ENCODE data around the gene USP2. TPM values are rescaled to one million over a fixed set of nuclear protein-coding genes. Genes with fewer than 3 reads are reported as not detected.

USP2 gene
- total RNA-seq, 2 experiments from 2014 or later: 10.6 to 24.5 TPM

- Histone ChIP-seq H3K4me1 (ENCODE audit: insufficient read depth, low read length, poor library complexity, severe bottlenecking) (peaks cover 51% of the 10 kb centered on the region), H3K79me2 (ENCODE audit: insufficient read depth, low read depth, low read length) (no peaks in the 10 kb centered on the region), H3K36me3 (ENCODE audit: insufficient read depth, low read length) (no peaks in the 10 kb centered on the region), H3K9me3 (ENCODE audit: low read length) (no peaks in the 10 kb centered on the region), H3K4me3 (ENCODE audit: low read depth, low read length, poor library complexity, severe bottlenecking) (no peak within 1 kb of the TSS), H2AFZ (ENCODE audit: low read length) (no peak within 1 kb of the TSS), H3K27ac (ENCODE audit: low read depth, low read length, poor library complexity, severe bottlenecking) (no peak within 1 kb of the TSS), H3K9me2 (ENCODE audit: insufficient read depth, low read length) (no peaks in the 10 kb centered on the region), H4K20me1 (ENCODE audit: insufficient read depth, low read length) (no peaks in the 10 kb centered on the region), H3K4me2 (ENCODE audit: low read length) (peak within 1 kb of the TSS; percentile 61)
- ChIA-PET POLR2A (interaction anchor here (0.5 to 1.7 kb wide), 2 partner anchors 16 to 284 kb away, joined by 3 to 4 read pairs; no protein-coding TSS in a partner anchor), CTCF (ENCODE audit: unreplicated experiment) (no interaction called here)
- intact Hi-C loops (cut with micrococcal nuclease; ENCODE audit: unreplicated experiment): no loop called here
- no TSS peak for BruUV-seq (replicated peaks)
- no peak for DNase-seq (ENCODE audit: low spot score)
- TF ChIP-seq EZH2phosphoT487 (IDR thresholded peaks at IDR 0.05; ENCODE audit: borderline replicate concordance, low read depth, low read length) (no peak), CTCF (conservative IDR thresholded peaks at IDR 0.05; ENCODE audit: low read length) (no peak)
Observed at GRCh38 chr11:119316729-119317591, 64.5 kb downstream of the USP2 start, which contains the start of gene MCAM. Gene MCAM (minus strand): TSS chr11:119317130. CDS start chr11:119317101, 29 bp downstream.

GRCh38 chr11:119316016-119316728 is 65.3 kb downstream of the USP2 start:
- BruUV-seq (replicated peaks): no TSS peak
- Histone ChIP-seq H3K4me3 (ENCODE audit: low read depth, low read length, poor library complexity, severe bottlenecking) (no peak overlapping the region), H3K27ac (ENCODE audit: low read depth, low read length, poor library complexity, severe bottlenecking) (no peak overlapping the region)

More at GRCh38 chr11:119316016-119316728, 65.3 kb downstream of the USP2 start:
- no peaks in the 10 kb centered on the region for H3K9me3 ChIP-seq (ENCODE audit: low read length)
- CTCF ChIA-PET (ENCODE audit: unreplicated experiment): no interaction called here
- POLR2A ChIA-PET: interaction anchor here (1.7 kb wide), 1 partner anchor 15 kb away, joined by 4 read pairs; no protein-coding TSS in a partner anchor
- H3K4me2 ChIP-seq (ENCODE audit: low read length): peak overlapping the region; percentile 61
- DNase-seq (ENCODE audit: low spot score): no peak
- H4K20me1 ChIP-seq (ENCODE audit: insufficient read depth, low read length): no peaks in the 10 kb centered on the region
- H3K9me2 ChIP-seq (ENCODE audit: insufficient read depth, low read length): no peaks in the 10 kb centered on the region
- intact Hi-C loops (cut with micrococcal nuclease; ENCODE audit: unreplicated experiment): no loop called here
- peaks cover 44% of the 10 kb centered on the region for H3K4me1 ChIP-seq (ENCODE audit: insufficient read depth, low read length, poor library complexity, severe bottlenecking)
- no peaks in the 10 kb centered on the region for H3K79me2 ChIP-seq (ENCODE audit: insufficient read depth, low read depth, low read length)
- no peak overlapping the region for H2AFZ ChIP-seq (ENCODE audit: low read length)
- no peaks in the 10 kb centered on the region for H3K36me3 ChIP-seq (ENCODE audit: insufficient read depth, low read length)
- TF ChIP-seq EZH2phosphoT487 (IDR thresholded peaks at IDR 0.05; ENCODE audit: borderline replicate concordance, low read depth, low read length) (no peak), CTCF (conservative IDR thresholded peaks at IDR 0.05; ENCODE audit: low read length) (no peak)

Data from OCI-LY7 (cell line).